Heart left ventricle (tissue), 13 donors: ENCODE measurements around the gene ITM2C.

Source experiments
- POLR2A ChIP-seq, 2 donors: fragments of 450-650 bp; IDR thresholded peaks; one replicate each; pipeline ENCODE4 v1.6.1; 2017; ENCODE audit warnings: antibody characterized with exemption in 2 of 2, mild to moderate bottlenecking in 2 of 2, moderate library complexity in 2 of 2
- TF ChIP-seq, protein P1 (sequence below), 12 donors: fragments of 200-600 bp; sonication (generic) in 4 of 12; IDR thresholded peaks; one replicate each; pipeline versions ENCODE4 v1.5.0 to v1.8.0; 2018 to 2022; ENCODE audit warnings: antibody characterized with exemption in 12 of 12, mild to moderate bottlenecking in 5 of 12
- donor health status: ischemic (EF 13 %, LVEDD 7.1; RV severe dilation, severe dysfunction).
- donor health status: DM: no; HTN: yes; CAD: no.
- donor health status: DM: no; HTN: no; CAD: no.
- donor health status: ischemic (EF 25% LVEDD 6.9; RV normal size, moderate dysfunction).
- donor health status: ischemic (EF 25% LVEDD 5.7; RV mildly dilated, moderate dysfunction).
- donor health status: ischemic (EF 35%, LVEDD 5.7; RV mildly dilated, moderate dysfunction).
- donor health status: nonischemic (EF 11% LVEDD 7.7; RV severe dilation, severe dysfunction).
- donor health status: DM: yes; HTN: yes; CAD: no.
- donor health status: PGD.
- donor health status: ischemic (EF 29% LVEDD 5.4; RV normal size, mild dysfunction).
- donor health status: nonischemic (EF 23%, LVEDD 6.1; RV moderate dilation, normal function).

DNA sequence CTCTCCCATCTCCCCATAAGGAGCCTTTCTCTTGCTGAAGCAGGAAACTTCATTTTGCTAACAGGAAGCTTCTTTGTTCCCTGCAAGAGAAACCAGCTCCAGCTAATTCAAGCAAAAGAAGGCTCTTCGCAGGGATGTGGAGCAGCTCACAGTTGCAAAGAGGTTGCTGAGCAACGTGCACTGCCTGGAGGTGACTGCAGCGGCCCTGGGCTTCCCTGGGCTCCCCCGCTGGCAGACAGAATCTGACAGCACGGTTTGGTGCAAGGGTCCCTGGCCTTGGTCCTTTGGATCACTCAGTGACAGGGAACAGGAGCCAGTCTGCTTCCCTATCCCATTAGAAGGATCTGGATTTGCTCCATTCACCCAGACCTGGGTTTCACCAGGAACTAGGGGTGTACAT lies 34.5 kb downstream of the ITM2C start:
- TF ChIP-seq, protein P1, sequence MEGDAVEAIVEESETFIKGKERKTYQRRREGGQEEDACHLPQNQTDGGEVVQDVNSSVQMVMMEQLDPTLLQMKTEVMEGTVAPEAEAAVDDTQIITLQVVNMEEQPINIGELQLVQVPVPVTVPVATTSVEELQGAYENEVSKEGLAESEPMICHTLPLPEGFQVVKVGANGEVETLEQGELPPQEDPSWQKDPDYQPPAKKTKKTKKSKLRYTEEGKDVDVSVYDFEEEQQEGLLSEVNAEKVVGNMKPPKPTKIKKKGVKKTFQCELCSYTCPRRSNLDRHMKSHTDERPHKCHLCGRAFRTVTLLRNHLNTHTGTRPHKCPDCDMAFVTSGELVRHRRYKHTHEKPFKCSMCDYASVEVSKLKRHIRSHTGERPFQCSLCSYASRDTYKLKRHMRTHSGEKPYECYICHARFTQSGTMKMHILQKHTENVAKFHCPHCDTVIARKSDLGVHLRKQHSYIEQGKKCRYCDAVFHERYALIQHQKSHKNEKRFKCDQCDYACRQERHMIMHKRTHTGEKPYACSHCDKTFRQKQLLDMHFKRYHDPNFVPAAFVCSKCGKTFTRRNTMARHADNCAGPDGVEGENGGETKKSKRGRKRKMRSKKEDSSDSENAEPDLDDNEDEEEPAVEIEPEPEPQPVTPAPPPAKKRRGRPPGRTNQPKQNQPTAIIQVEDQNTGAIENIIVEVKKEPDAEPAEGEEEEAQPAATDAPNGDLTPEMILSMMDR (IDR thresholded peaks at IDR 0.05), result no peak
- TF ChIP-seq POLR2A (IDR thresholded peaks at IDR 0.05), result no peak
